ENCODE data around the gene CIAO3.

- no peak for TF ChIP-seq ZNF155 (tag by site-specific recombination; IDR thresholded peaks at IDR 0.05)
- TF ChIP-seq, protein P1, sequence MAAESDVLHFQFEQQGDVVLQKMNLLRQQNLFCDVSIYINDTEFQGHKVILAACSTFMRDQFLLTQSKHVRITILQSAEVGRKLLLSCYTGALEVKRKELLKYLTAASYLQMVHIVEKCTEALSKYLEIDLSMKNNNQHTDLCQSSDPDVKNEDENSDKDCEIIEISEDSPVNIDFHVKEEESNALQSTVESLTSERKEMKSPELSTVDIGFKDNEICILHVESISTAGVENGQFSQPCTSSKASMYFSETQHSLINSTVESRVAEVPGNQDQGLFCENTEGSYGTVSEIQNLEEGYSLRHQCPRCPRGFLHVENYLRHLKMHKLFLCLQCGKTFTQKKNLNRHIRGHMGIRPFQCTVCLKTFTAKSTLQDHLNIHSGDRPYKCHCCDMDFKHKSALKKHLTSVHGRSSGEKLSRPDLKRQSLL (tag by site-specific recombination; IDR thresholded peaks at IDR 0.05) = no peak
- no peak for TF ChIP-seq CTCF (tag by site-specific recombination; IDR thresholded peaks at IDR 0.05)
- TF ChIP-seq PRDM6 (tag by site-specific recombination; IDR thresholded peaks at IDR 0.05) = no peak
These were observed 31.0 kb downstream of the CIAO3 start for GRCh38 chr16:709566-710499.
